IPS DF 4.7 (cell line): ENCODE measurements around the gene PTTG1IP.
"Not testable (repeated sequence)": the region's sequence is repeated elsewhere in the genome, so short reads cannot be mapped to it uniquely, and the experiment has no call there.

Experiments used
- DNase-seq: peaks from one replicate; pipeline ENCODE4 v3.0.0-alpha.2; 2013; ENCODE audit warnings: low spot score; ENCODE audit errors: extremely low read depth

Gene PTTG1IP

GRCh38 chr21:44845418-44846223, 27.9 kb downstream of the PTTG1IP start:
- no peak for DNase-seq

DNA sequence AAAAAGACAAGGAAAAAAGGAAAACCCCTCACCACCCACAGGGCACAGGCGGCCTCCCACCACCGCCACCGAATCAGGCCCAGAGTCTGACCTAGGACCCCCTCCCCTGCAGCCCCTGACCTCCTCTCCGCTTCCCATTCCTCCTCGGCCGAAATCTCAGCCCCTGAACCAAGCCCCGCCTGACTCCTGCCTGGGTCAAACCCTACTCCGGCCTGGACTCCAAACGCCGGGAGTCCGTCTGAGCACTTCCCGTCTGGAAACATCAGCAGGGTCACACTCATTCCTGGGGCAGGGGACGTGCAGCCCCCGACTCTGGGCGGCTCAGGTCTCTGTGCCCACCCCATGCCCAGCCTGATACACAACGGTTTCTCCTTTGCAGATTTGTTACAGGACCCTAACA, 29.2 kb downstream of the PTTG1IP start:
- no peak for DNase-seq

- DNase-seq: no peak
Measured at GRCh38 chr21:44842721-44843445, 30.6 kb downstream of the PTTG1IP start.

DNA sequence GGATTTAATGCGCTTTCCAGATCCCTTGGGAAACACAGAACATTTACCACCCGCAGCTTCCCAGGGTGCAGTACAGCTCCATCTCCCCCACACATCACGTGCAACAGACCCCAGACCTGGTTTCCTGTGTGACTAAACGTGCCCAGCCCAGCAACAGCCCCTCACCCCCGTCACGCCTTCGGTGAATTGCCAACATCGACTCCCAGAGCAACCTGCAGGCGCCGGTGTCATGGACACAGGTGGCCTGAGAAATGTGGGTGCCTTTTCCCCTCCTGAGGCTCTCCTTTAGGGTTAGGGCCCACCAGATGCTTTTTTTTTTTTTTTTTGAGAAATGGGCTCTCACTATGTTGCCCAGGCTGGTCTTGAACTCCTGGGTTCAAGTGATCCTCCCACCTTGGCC, 31.4 kb downstream of the PTTG1IP start:
- DNase-seq: no peak

GRCh38 chr21:44840771-44841170, 32.7 kb downstream of the PTTG1IP start:
- no peak for DNase-seq

DNA sequence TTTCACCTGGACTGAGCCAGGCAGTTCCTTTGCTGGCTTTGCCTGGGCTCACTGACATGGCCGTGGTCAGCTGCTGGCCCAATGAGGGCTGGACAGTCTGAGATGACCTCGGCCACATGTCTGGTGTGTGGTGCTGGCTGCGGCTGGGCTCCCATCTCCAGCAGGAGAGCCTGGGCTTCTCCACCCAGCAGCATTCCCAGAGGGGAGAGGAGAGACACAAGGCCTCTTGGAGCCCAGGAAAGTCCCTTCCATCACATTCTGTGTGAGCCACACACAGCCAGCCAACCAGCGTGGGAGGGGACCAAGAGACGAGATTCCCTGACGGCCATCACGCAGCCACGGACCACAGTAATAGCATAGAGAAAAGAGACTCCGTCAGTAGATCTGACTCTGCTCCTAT, 34.5 kb downstream of the PTTG1IP start:
- no peak for DNase-seq

- DNase-seq: no peak
Measured at GRCh38 chr21:44838039-44838895, 35.2 kb downstream of the PTTG1IP start.

- no peak for DNase-seq
Measured at GRCh38 chr21:44837537-44837936, 36.0 kb downstream of the PTTG1IP start.

GRCh38 chr21:44836666-44837471, 36.6 kb downstream of the PTTG1IP start:
- DNase-seq: no peak

DNA sequence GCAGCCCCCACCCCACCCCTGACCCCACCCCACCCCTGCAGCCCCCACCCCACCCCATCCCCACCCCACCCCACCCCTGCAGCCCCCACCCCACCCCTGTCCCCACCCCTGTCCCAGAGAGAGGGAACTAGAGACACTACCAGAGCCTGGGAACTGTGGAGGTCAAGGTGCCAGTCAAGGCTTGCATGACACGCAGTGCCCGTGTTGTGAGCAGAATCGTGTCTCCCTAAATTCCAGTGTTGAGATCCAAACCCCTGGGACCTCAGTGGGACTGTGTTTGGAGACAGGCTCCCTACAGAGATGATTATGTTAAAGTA, 37.2 kb downstream of the PTTG1IP start:
- no peak for DNase-seq

DNA sequence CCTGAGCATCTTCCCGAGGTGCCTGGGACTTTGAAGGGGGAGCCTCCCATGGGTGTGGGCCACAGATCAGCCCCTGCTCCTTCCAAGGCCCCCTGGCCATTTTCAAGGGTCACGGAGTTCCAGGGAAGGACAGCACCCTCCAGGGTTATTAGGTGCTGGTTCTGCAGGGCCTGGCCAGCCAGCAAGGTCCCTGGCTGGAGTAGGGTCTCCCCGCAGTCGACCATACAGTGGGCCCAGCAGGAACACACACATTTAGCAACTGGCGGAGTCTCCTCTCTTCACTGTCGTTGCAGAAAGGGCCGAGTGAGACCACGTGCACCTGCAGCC, 37.9 kb downstream of the PTTG1IP start:
- DNase-seq: no peak

- DNase-seq: no peak
Measured at GRCh38 chr21:44834951-44835646, 38.4 kb downstream of the PTTG1IP start.

DNA sequence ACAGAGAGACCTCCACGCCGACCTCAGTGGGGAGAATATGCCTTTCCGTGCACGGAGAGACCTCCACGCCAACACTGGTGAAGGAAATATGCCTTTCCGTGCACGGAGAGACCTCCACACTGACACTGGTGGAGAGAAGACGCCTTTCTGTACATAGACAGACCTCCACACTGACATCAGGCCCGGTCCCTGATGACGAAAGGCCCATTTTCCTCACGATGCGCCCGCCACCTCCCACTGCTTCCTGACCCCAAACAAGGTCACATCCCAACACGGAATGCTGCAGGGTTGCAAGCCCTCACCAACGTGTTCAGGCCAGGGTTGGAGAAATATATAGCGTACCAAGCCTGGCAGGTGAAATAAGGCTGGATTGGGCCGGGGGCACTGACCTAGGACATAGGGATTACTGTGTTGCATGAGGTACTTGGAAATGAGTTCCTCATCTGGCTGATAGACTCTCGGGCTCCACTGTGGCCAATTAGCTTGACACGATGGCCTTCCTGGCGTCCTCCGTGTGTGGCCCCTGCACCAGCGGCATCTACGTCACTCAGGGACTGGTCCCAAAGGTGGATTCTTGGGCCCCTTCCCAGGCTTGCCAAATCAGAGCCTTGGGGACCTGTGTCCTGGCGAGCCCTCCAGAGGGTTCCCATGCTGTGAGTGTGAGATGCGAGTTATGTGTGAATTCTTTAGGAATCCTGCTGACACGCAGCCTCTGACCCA, 39.1 kb downstream of the PTTG1IP start:
- DNase-seq: no peak

DNA sequence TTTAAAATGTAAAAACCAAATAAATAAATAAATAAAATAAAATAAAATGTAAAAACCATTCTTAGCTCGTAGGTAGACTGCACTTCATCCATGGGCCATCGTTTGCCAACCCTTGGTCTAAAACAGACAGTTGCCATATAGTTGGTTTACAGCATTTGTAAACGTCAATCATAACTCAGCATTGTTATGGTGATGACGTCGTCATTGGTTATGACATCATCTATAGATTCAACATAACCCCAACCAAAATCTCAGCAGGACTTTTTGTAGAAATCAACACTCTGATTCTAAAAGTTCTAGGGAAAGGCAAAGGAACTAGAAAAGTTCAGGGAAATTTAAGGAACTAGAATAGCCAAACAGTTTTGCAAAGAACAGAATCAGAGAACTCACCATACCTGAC, 39.8 kb downstream of the PTTG1IP start:
- no peak for DNase-seq

DNA sequence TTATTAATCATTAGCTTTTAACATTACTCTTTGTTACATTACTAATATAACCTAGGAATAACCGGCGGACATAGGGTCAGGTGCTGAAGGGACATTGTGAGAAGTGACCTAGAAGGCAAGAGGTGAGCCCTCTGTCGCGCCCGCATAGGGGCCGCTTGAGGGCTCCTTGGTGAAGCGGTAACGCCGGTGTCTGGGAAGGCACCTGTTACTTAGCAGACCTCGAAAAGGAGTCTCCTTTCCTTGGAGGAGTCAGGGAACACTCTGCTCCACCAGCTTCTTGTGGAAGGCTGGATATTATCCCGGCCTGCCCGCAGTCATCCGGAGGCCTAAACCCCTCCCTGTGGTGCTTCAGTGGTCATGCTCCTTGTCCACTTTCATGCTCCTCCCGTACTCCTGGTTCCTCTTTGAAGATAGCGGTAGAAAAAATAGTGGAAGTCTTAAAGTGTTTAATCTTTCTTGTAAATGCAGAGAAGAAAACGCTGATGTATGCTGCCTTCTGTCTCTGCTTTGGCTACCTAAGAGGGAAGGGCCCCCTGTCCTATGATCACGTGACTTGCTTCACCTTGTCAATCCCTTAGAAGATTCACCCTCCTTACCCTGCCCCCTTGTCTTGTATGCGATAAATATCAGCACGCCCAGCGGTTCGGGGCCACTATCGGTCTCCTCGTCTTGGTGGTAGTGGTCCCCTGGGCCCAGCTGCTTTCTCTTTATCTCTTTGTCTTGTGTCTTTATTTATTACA, 40.8 kb downstream of the PTTG1IP start:
- not testable (repeated sequence) for DNase-seq

DNA sequence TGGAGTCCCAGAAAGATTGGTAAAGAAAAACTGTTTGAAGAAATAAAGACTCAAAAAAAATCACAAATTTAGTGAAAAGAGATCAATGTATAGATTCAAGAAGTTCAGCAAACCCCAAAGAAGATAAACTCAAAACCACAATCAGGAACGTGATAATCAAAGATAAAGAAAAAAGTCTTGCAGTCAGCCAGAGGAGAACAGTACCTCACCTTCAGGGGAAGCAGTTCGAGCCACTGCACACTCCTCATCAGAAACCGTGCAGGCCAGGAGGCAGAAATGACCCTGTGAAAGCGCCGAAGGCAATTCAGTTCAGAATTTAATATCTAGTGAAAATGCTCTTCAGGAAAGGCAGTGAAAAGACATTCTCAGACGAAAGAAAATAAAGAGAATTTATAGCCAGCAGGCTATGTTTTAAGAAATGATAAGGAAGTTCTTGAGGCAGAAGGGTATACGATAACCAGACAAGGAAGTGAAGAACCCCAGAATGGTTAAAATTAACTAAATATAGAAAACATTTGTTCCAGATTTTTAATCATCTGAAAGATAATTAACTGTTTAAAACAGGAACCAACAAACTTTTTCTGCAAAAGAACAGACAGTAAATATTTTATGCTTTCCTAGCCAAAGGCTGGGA, 42.1 kb downstream of the PTTG1IP start:
- no peak for DNase-seq

- no peak for DNase-seq
Measured at GRCh38 chr21:44829507-44830092, 43.9 kb downstream of the PTTG1IP start.

GRCh38 chr21:44828362-44829056, 45.0 kb downstream of the PTTG1IP start:
- no peak for DNase-seq
